Measurements from ENCODE around the gene SAMD8. TPM values are rescaled to one million over a fixed set of nuclear protein-coding genes. Genes with fewer than 3 reads are reported as not detected.

SAMD8 gene
- polyA plus RNA-seq, 3 donors, result 13.0 to 18.8 (median 13.7) TPM

DNA sequence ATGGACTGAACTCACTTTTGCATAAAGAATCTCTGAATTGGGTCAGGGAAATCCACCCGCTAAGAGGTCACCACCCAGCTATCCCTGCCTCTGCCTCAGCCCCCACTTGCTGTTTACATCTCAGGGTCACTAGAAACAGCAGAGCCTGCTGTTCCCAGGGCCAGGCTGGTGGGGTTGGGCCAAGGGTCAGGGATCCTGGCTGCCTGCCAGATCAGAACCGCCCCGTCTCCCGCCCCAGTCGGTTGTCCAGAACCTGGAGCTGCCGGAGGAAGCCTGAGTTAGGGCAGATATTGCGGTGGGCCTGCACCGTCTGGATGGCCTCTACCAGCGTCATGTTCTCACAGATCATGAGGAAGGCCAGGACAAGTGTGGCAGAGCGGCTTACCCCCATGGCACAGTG lies 17.0 kb upstream of the SAMD8 start:
- no peak overlapping the region for H3K27ac ChIP-seq (ENCODE audit: low read depth in 1 of 2, low read length in 2 of 2)
- no peak overlapping the region for H3K4me3 ChIP-seq (replicated peaks in 1 of 3; ENCODE audit: low read depth in 2 of 3, low read length in 3 of 3)
- no peak overlapping the region for H3K9ac ChIP-seq (ENCODE audit: insufficient read depth, low read length, poor library complexity, severe bottlenecking)
- no peaks in the 10 kb centered on the region for H3K4me1 ChIP-seq (ENCODE audit: control insufficient read depth in 1 of 2, insufficient read depth in 2 of 2, low read length in 2 of 2)
- TF ChIP-seq, protein P1, sequence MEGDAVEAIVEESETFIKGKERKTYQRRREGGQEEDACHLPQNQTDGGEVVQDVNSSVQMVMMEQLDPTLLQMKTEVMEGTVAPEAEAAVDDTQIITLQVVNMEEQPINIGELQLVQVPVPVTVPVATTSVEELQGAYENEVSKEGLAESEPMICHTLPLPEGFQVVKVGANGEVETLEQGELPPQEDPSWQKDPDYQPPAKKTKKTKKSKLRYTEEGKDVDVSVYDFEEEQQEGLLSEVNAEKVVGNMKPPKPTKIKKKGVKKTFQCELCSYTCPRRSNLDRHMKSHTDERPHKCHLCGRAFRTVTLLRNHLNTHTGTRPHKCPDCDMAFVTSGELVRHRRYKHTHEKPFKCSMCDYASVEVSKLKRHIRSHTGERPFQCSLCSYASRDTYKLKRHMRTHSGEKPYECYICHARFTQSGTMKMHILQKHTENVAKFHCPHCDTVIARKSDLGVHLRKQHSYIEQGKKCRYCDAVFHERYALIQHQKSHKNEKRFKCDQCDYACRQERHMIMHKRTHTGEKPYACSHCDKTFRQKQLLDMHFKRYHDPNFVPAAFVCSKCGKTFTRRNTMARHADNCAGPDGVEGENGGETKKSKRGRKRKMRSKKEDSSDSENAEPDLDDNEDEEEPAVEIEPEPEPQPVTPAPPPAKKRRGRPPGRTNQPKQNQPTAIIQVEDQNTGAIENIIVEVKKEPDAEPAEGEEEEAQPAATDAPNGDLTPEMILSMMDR (IDR thresholded peaks at IDR 0.05), result no peak
- no peaks in the 10 kb centered on the region for H3K36me3 Mint-ChIP-seq
- 97% methylated on average over 8 of the region's 10 CpGs for WGBS (ENCODE audit: insufficient coverage)
- no peak overlapping the region for H3K27ac Mint-ChIP-seq
- no peak overlapping the region for H3K4me3 Mint-ChIP-seq
- no peak overlapping the region for H3K4me2 ChIP-seq (replicated peaks; ENCODE audit: extremely low read depth, low read length, poor library complexity, severe bottlenecking)
- no peaks in the 10 kb centered on the region for H3K27me3 ChIP-seq (ENCODE audit: control insufficient read depth in 2 of 2, insufficient read depth in 2 of 2, low read length in 2 of 2)
- no peaks in the 10 kb centered on the region for H4K20me1 ChIP-seq (ENCODE audit: insufficient read depth, low read length)
- H3K27me3 Mint-ChIP-seq (ENCODE audit: low read depth in 3 of 3), result peaks cover 0 to 1% (median 1%) of the 10 kb centered on the region in 3 donors
- intact Hi-C loops (cut with micrococcal nuclease), result no loop called here
- H2AFZ ChIP-seq (ENCODE audit: insufficient read depth, low read depth, low read length, poor library complexity, severe bottlenecking), result no peak overlapping the region
- no peaks in the 10 kb centered on the region for H3K36me3 ChIP-seq (replicated peaks in 1 of 2; ENCODE audit: control insufficient read depth in 1 of 2, insufficient read depth in 2 of 2, low read length in 2 of 2)
- no peaks in the 10 kb centered on the region for H3K79me2 ChIP-seq (ENCODE audit: insufficient read depth, low read length)
- no peaks in the 10 kb centered on the region for H3K9me3 Mint-ChIP-seq
- H3K9me3 ChIP-seq (replicated peaks in 1 of 2; ENCODE audit: control insufficient read depth in 1 of 2, insufficient read depth in 1 of 2, low read length in 2 of 2), result no peaks in the 10 kb centered on the region
- no peak for DNase-seq
- no peaks in the 10 kb centered on the region for H3K4me1 Mint-ChIP-seq

DNA sequence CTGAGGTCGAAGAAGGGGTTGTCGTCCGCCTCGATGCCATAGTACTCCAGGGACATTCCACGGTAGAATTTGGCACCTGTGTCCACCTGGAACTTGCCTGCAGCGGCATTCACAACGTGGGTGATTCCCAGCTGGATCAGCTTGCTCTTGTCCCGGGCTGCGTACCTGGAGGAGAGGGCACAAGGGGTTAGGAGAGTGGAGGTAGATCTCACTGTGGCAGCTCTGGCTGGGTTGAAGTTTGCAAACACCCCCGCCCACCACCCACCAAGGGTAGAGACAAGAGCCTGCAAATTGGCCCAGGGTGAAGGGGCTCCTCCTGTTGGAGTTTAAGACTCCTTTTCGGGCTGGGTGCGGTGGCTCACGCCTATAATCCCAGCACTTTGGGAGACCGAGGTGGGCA lies 15.8 kb upstream of the SAMD8 start:
- DNase-seq, result no peak
- Histone ChIP-seq H3K27ac (ENCODE audit: low read depth in 1 of 2, low read length in 2 of 2) (no peak overlapping the region), H3K9ac (ENCODE audit: insufficient read depth, low read length, poor library complexity, severe bottlenecking) (no peak overlapping the region), H3K36me3 (replicated peaks in 1 of 2; ENCODE audit: control insufficient read depth in 1 of 2, insufficient read depth in 2 of 2, low read length in 2 of 2) (no peaks in the 10 kb centered on the region), H3K4me1 (ENCODE audit: control insufficient read depth in 1 of 2, insufficient read depth in 2 of 2, low read length in 2 of 2) (no peaks in the 10 kb centered on the region), H3K4me2 (replicated peaks; ENCODE audit: extremely low read depth, low read length, poor library complexity, severe bottlenecking) (no peak overlapping the region), H3K4me3 (replicated peaks in 1 of 3; ENCODE audit: low read depth in 2 of 3, low read length in 3 of 3) (no peak overlapping the region), H3K27me3 (ENCODE audit: control insufficient read depth in 2 of 2, insufficient read depth in 2 of 2, low read length in 2 of 2) (no peaks in the 10 kb centered on the region), H3K9me3 (replicated peaks in 1 of 2; ENCODE audit: control insufficient read depth in 1 of 2, insufficient read depth in 1 of 2, low read length in 2 of 2) (no peaks in the 10 kb centered on the region), H2AFZ (ENCODE audit: insufficient read depth, low read depth, low read length, poor library complexity, severe bottlenecking) (no peak overlapping the region), H4K20me1 (ENCODE audit: insufficient read depth, low read length) (no peaks in the 10 kb centered on the region), H3K79me2 (ENCODE audit: insufficient read depth, low read length) (no peaks in the 10 kb centered on the region)
- H3K27me3 Mint-ChIP-seq (ENCODE audit: low read depth in 3 of 3), result peaks cover under 1 to 4% (median 1%) of the 10 kb centered on the region in 3 donors
- 85% methylated on average over 7 of the region's 14 CpGs for WGBS (ENCODE audit: insufficient coverage)
- H3K27ac Mint-ChIP-seq, result no peak overlapping the region
- no peaks in the 10 kb centered on the region for H3K36me3 Mint-ChIP-seq
- H3K4me1 Mint-ChIP-seq, result peaks cover 3% of the 10 kb centered on the region
- intact Hi-C loops (cut with micrococcal nuclease), result loop anchor here in 1 of 2 donors (5.0 kb wide), 1 partner anchor 848 kb away; no protein-coding TSS in a partner anchor
- H3K9me3 Mint-ChIP-seq, result no peaks in the 10 kb centered on the region
- TF ChIP-seq, protein P1 (IDR thresholded peaks at IDR 0.05), result no peak
- no peak overlapping the region for H3K4me3 Mint-ChIP-seq

Data from CD14-positive monocyte (primary cell).